ENCODE measurements around the gene ZNF319. TPM values are rescaled to one million over a fixed set of nuclear protein-coding genes. Genes with fewer than 3 reads are reported as not detected.

ZNF319 gene
- total RNA-seq, 2 experiments from 2014 or later: 4.7 to 12.7 TPM

DNA sequence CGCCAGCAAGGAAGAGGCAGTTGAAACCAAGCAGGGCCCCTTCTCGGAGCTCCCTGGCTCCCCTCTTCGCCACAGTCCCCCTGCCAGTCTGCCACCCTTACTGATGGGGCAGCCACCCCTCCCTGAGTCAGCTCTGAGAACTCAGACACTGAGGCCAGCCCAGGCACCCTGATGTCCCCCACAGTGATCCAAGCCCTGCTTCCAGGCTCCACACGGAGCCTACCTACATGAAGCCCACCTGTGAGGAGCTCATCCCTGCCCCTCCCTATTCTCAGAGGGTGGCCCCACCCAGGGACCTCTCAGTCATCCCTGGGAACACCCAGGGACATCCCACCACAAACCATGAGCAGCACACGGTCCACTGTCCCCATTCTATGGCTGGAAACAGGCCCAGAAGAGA is 38.4 kb downstream of the ZNF319 start:
- POLR2A ChIA-PET: interaction anchor here (0.7 kb wide), 1 partner anchor 15 kb away, joined by 3 read pairs; no protein-coding TSS in a partner anchor
- Histone ChIP-seq H4K20me1 (ENCODE audit: insufficient read depth, low read length) (no peaks in the 10 kb centered on the region), H3K27ac (ENCODE audit: low read depth, low read length, poor library complexity, severe bottlenecking) (no peak overlapping the region), H3K4me1 (ENCODE audit: insufficient read depth, low read length, poor library complexity, severe bottlenecking) (no peaks in the 10 kb centered on the region), H3K79me2 (ENCODE audit: insufficient read depth, low read depth, low read length) (no peaks in the 10 kb centered on the region), H3K4me2 (ENCODE audit: low read length) (no peak overlapping the region), H2AFZ (ENCODE audit: low read length) (no peak overlapping the region), H3K4me3 (ENCODE audit: low read depth, low read length, poor library complexity, severe bottlenecking) (no peak overlapping the region), H3K9me2 (ENCODE audit: insufficient read depth, low read length) (no peaks in the 10 kb centered on the region), H3K36me3 (ENCODE audit: insufficient read depth, low read length) (no peaks in the 10 kb centered on the region), H3K9me3 (ENCODE audit: low read length) (no peaks in the 10 kb centered on the region)
- DNase-seq (ENCODE audit: low spot score): no peak
- no TSS peak for BruUV-seq (replicated peaks)
- intact Hi-C loops (cut with micrococcal nuclease; ENCODE audit: unreplicated experiment): no loop called here
- no peak for TF ChIP-seq EZH2phosphoT487 (IDR thresholded peaks at IDR 0.05; ENCODE audit: borderline replicate concordance, low read depth, low read length)
- TF ChIP-seq, protein P1, sequence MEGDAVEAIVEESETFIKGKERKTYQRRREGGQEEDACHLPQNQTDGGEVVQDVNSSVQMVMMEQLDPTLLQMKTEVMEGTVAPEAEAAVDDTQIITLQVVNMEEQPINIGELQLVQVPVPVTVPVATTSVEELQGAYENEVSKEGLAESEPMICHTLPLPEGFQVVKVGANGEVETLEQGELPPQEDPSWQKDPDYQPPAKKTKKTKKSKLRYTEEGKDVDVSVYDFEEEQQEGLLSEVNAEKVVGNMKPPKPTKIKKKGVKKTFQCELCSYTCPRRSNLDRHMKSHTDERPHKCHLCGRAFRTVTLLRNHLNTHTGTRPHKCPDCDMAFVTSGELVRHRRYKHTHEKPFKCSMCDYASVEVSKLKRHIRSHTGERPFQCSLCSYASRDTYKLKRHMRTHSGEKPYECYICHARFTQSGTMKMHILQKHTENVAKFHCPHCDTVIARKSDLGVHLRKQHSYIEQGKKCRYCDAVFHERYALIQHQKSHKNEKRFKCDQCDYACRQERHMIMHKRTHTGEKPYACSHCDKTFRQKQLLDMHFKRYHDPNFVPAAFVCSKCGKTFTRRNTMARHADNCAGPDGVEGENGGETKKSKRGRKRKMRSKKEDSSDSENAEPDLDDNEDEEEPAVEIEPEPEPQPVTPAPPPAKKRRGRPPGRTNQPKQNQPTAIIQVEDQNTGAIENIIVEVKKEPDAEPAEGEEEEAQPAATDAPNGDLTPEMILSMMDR (conservative IDR thresholded peaks at IDR 0.05; ENCODE audit: low read length): no peak
- CTCF ChIA-PET (ENCODE audit: unreplicated experiment): no interaction called here

- no peaks in the 10 kb centered on the region for H3K9me2 ChIP-seq (ENCODE audit: insufficient read depth, low read length)
- intact Hi-C loops (cut with micrococcal nuclease; ENCODE audit: unreplicated experiment): no loop called here
- BruUV-seq (replicated peaks): no TSS peak
- H3K4me1 ChIP-seq (ENCODE audit: insufficient read depth, low read length, poor library complexity, severe bottlenecking): no peaks in the 10 kb centered on the region
- H3K4me3 ChIP-seq (ENCODE audit: low read depth, low read length, poor library complexity, severe bottlenecking): no peak overlapping the region
- H2AFZ ChIP-seq (ENCODE audit: low read length): no peak overlapping the region
- no peak for TF ChIP-seq EZH2phosphoT487 (IDR thresholded peaks at IDR 0.05; ENCODE audit: borderline replicate concordance, low read depth, low read length)
- TF ChIP-seq, protein P1 (conservative IDR thresholded peaks at IDR 0.05; ENCODE audit: low read length): no peak
- no peak overlapping the region for H3K27ac ChIP-seq (ENCODE audit: low read depth, low read length, poor library complexity, severe bottlenecking)
- no peaks in the 10 kb centered on the region for H3K79me2 ChIP-seq (ENCODE audit: insufficient read depth, low read depth, low read length)
- ChIA-PET CTCF (ENCODE audit: unreplicated experiment) (no interaction called here), POLR2A (interaction anchor here (0.7 kb wide), 2 partner anchors 14 to 309 kb away, joined by 3 read pairs; no protein-coding TSS in a partner anchor)
- H3K9me3 ChIP-seq (ENCODE audit: low read length): no peaks in the 10 kb centered on the region
- DNase-seq (ENCODE audit: low spot score): no peak
- H4K20me1 ChIP-seq (ENCODE audit: insufficient read depth, low read length): no peaks in the 10 kb centered on the region
- no peak overlapping the region for H3K4me2 ChIP-seq (ENCODE audit: low read length)
- no peaks in the 10 kb centered on the region for H3K36me3 ChIP-seq (ENCODE audit: insufficient read depth, low read length)
Observed at GRCh38 chr16:57961538-57961937, 38.9 kb downstream of the ZNF319 start.

DNA sequence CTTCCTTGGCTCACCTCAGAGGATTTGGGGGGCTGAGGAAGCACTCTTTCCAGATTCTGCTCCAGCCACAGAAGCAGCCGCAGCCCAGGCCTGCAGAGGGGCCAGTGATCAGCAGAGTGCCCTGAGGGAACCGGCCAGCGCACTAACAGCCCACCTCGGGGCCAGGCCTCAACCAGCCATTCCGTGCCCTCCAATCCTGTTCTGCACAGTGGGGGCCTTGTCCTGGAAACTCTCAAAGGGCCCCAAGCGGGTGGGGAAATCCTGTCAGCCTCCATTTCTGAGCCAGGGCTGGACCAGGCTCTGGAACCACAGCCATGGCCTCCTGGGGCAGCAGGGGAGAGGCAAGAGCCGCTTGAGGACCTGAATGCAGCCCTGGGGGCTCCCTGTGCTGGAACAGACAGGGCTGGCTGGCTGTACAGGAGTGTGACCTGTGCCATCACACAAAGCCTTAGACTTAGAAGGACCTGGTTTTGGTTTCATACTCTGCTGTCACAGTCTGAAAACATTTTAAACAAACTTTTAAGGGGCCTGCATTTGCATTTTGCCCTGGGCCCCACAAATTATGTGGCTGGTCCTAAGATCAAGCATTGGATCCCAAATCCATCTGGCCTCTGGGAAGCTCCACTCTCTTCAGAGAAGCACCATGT is 39.5 kb downstream of the ZNF319 start:
- no TSS peak for BruUV-seq (replicated peaks)
- Histone ChIP-seq H3K9me2 (ENCODE audit: insufficient read depth, low read length) (no peaks in the 10 kb centered on the region), H3K9me3 (ENCODE audit: low read length) (no peaks in the 10 kb centered on the region), H3K36me3 (ENCODE audit: insufficient read depth, low read length) (no peaks in the 10 kb centered on the region), H4K20me1 (ENCODE audit: insufficient read depth, low read length) (no peaks in the 10 kb centered on the region), H3K4me2 (ENCODE audit: low read length) (no peak overlapping the region), H3K27ac (ENCODE audit: low read depth, low read length, poor library complexity, severe bottlenecking) (no peak overlapping the region), H3K79me2 (ENCODE audit: insufficient read depth, low read depth, low read length) (no peaks in the 10 kb centered on the region), H2AFZ (ENCODE audit: low read length) (no peak overlapping the region), H3K4me1 (ENCODE audit: insufficient read depth, low read length, poor library complexity, severe bottlenecking) (no peaks in the 10 kb centered on the region), H3K4me3 (ENCODE audit: low read depth, low read length, poor library complexity, severe bottlenecking) (no peak overlapping the region)
- ChIA-PET CTCF (ENCODE audit: unreplicated experiment) (no interaction called here), POLR2A (interaction anchor here (0.7 kb wide), 1 partner anchor 309 kb away, joined by 3 read pairs; no protein-coding TSS in a partner anchor)
- DNase-seq (ENCODE audit: low spot score): no peak
- TF ChIP-seq, protein P1 (conservative IDR thresholded peaks at IDR 0.05; ENCODE audit: low read length): no peak
- no peak for TF ChIP-seq EZH2phosphoT487 (IDR thresholded peaks at IDR 0.05; ENCODE audit: borderline replicate concordance, low read depth, low read length)
- intact Hi-C loops (cut with micrococcal nuclease; ENCODE audit: unreplicated experiment): no loop called here

Measured in OCI-LY7 (cell line).